MM.1S (cell line): ENCODE measurements around the gene ITGA6.

ENCODE experiments used
- EZH2 ChIP-seq: fragments of 300-600 bp; sonication (generic); optimal IDR thresholded peaks from 2 replicates; pipeline ENCODE3; 2017; ENCODE audit warnings: low read depth, mild to moderate bottlenecking, antibody characterized with exemption, low read length, mixed read lengths
- EZH2phosphoT487 ChIP-seq: fragments of 300-600 bp; sonication (generic); IDR thresholded peaks from 2 replicates; pipeline ENCODE4 v1.6.1; 2018; ENCODE audit warnings: antibody characterized with exemption, low read length
- TF ChIP-seq, protein P1 (sequence below): fragments of 300-600 bp; sonication (generic); IDR thresholded peaks from 2 replicates; pipeline ENCODE4 v1.5.1; 2016; ENCODE audit warnings: antibody characterized with exemption, low read length, mixed read lengths

DNA sequence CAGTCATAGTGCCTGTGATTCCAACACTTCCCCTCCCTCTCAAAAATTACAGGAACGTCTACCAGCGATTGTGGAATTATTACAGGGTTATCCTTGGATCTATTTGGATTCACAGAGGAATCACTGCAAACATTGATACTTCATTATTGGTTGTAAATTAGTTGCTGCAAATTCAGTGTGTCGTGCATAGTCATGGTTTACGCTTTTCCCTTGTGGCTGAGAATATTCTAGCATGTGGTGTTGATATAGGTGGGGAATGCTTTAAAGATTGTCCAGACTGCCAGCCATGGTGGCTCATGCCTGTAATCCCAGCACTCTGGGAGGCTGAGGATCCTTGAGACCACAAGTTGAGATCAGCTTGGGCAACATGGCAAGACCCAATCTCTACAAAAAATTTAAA, 79.8 kb downstream of the ITGA6 start:
- TF ChIP-seq, protein P1, sequence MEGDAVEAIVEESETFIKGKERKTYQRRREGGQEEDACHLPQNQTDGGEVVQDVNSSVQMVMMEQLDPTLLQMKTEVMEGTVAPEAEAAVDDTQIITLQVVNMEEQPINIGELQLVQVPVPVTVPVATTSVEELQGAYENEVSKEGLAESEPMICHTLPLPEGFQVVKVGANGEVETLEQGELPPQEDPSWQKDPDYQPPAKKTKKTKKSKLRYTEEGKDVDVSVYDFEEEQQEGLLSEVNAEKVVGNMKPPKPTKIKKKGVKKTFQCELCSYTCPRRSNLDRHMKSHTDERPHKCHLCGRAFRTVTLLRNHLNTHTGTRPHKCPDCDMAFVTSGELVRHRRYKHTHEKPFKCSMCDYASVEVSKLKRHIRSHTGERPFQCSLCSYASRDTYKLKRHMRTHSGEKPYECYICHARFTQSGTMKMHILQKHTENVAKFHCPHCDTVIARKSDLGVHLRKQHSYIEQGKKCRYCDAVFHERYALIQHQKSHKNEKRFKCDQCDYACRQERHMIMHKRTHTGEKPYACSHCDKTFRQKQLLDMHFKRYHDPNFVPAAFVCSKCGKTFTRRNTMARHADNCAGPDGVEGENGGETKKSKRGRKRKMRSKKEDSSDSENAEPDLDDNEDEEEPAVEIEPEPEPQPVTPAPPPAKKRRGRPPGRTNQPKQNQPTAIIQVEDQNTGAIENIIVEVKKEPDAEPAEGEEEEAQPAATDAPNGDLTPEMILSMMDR: no peak
- no peak for TF ChIP-seq EZH2
- TF ChIP-seq EZH2phosphoT487: no peak
